CD14-positive monocyte (primary cell): ENCODE data around the gene MAPK14. TPM values are rescaled to one million over a fixed set of nuclear protein-coding genes. Genes with fewer than 3 reads are reported as not detected.

Experiments used
- DNase-seq, 3 donors: peaks; one replicate each; pipeline ENCODE4 v3.0.0-alpha.2; 2011 to 2022
- H2AFZ ChIP-seq: 2 replicates; pipeline ENCODE4 v1.6.0; 2012; ENCODE audit warnings: mild to moderate bottlenecking, low read depth, low read length, inconsistent platforms; ENCODE audit not compliant: insufficient read depth, poor library complexity, severe bottlenecking
- H3K27ac ChIP-seq, 2 donors: 1 replicate in 1 of 2; 2 replicates in 1 of 2; pipeline ENCODE4 v1.5.1; 2012 to 2013; ENCODE audit warnings: low read length in 2 of 2, control low read depth in 1 of 2, inconsistent platforms in 1 of 2, low read depth in 1 of 2, mild to moderate bottlenecking in 1 of 2
- H3K27me3 ChIP-seq, 2 donors: one replicate each; pipeline versions ENCODE4 v1.6.0 to v1.6.1; 2011 to 2013; ENCODE audit warnings: low read length in 2 of 2; ENCODE audit not compliant: control insufficient read depth in 2 of 2, insufficient read depth in 2 of 2
- H3K36me3 ChIP-seq, 2 donors: replicated peaks in 1 of 2; 1 replicate in 1 of 2; 2 replicates in 1 of 2; pipeline versions ENCODE4 v1.5.1 to v1.6.1; 2012 to 2013; ENCODE audit warnings: low read length in 2 of 2, control low read depth in 1 of 2, inconsistent platforms in 1 of 2, mild to moderate bottlenecking in 1 of 2; ENCODE audit not compliant: insufficient read depth in 2 of 2, control insufficient read depth in 1 of 2
- H3K4me1 ChIP-seq, 2 donors: 1 replicate in 1 of 2; 2 replicates in 1 of 2; pipeline versions ENCODE4 v1.5.1 to v1.6.1; 2012 to 2013; ENCODE audit warnings: low read length in 2 of 2, control low read depth in 1 of 2, inconsistent platforms in 1 of 2, mild to moderate bottlenecking in 1 of 2, moderate library complexity in 1 of 2; ENCODE audit not compliant: insufficient read depth in 2 of 2, control insufficient read depth in 1 of 2
- H3K4me2 ChIP-seq: replicated peaks from 2 replicates; pipeline ENCODE3; 2012; ENCODE audit warnings: low read length, moderate library complexity, mild to moderate bottlenecking; ENCODE audit not compliant: poor library complexity, severe bottlenecking; ENCODE audit errors: extremely low read depth
- H3K4me3 ChIP-seq, 3 experiments: fragments of 200-600 bp in 1 of 3; sonication (generic) in 1 of 3; replicated peaks in 1 of 3; 1 replicate in 2 of 3; 2 replicates in 1 of 3; pipeline ENCODE4 v1.5.1; 2011 to 2013; ENCODE audit warnings: low read length in 3 of 3, mild to moderate bottlenecking in 3 of 3, control low read depth in 2 of 3, low read depth in 2 of 3, inconsistent platforms in 1 of 3, moderate library complexity in 1 of 3
- H3K79me2 ChIP-seq: 2 replicates; pipeline ENCODE4 v1.6.0; 2012; ENCODE audit warnings: mild to moderate bottlenecking, control low read depth, inconsistent platforms, low read length, moderate library complexity; ENCODE audit not compliant: insufficient read depth
- H3K9ac ChIP-seq: 2 replicates; pipeline ENCODE4 v1.6.0; 2017; ENCODE audit warnings: low read length, mild to moderate bottlenecking; ENCODE audit not compliant: insufficient read depth, poor library complexity, severe bottlenecking
- H3K9me3 ChIP-seq, 2 donors: replicated peaks in 1 of 2; 1 replicate in 1 of 2; 2 replicates in 1 of 2; pipeline versions ENCODE4 v1.5.1 to v1.6.1; 2012 to 2013; ENCODE audit warnings: low read length in 2 of 2, control low read depth in 1 of 2; ENCODE audit not compliant: control insufficient read depth in 1 of 2, insufficient read depth in 1 of 2
- H4K20me1 ChIP-seq: 2 replicates; pipeline ENCODE4 v1.6.0; 2012; ENCODE audit warnings: mild to moderate bottlenecking, low read length, control low read depth, moderate library complexity; ENCODE audit not compliant: insufficient read depth
- H3K27ac Mint-ChIP-seq, 7 donors: one replicate each; pipeline ENCODE4 v1.8.0; 2020; ENCODE audit warnings: mild to moderate bottlenecking in 7 of 7, mixed read lengths in 7 of 7, moderate library complexity in 6 of 7, inconsistent platforms in 2 of 7
- H3K27me3 Mint-ChIP-seq, 3 donors: one replicate each; pipeline ENCODE4 v1.8.0; 2021 to 2022; ENCODE audit warnings: low read depth in 3 of 3, mild to moderate bottlenecking in 3 of 3, mixed read lengths in 3 of 3, moderate library complexity in 3 of 3, inconsistent platforms in 1 of 3
- H3K36me3 Mint-ChIP-seq, 2 donors: one replicate each; pipeline ENCODE4 v1.8.0; 2020; ENCODE audit warnings: mixed read lengths in 2 of 2, inconsistent platforms in 1 of 2, mild to moderate bottlenecking in 1 of 2
- H3K4me1 Mint-ChIP-seq: one replicate; pipeline ENCODE4 v1.8.0; 2020; ENCODE audit warnings: mild to moderate bottlenecking, mixed read lengths
- H3K4me3 Mint-ChIP-seq, 2 donors: one replicate each; pipeline ENCODE4 v1.8.0; 2020; ENCODE audit warnings: mild to moderate bottlenecking in 2 of 2, mixed read lengths in 2 of 2, moderate library complexity in 1 of 2
- H3K9me3 Mint-ChIP-seq, 7 donors: one replicate each; pipeline ENCODE4 v1.8.0; 2020 to 2022; ENCODE audit warnings: mixed read lengths in 7 of 7, mild to moderate bottlenecking in 6 of 7, moderate library complexity in 6 of 7, inconsistent platforms in 2 of 7
- WGBS: methylation state at CpG from one replicate; pipeline ENCODE4 v1.1.5; 2013; ENCODE audit warnings: missing lambda C conversion rate; ENCODE audit not compliant: insufficient coverage; 5-methylcytosine and 5-hydroxymethylcytosine counted together
- intact Hi-C, 2 donors: fragments of 100-400 bp; cut with micrococcal nuclease; formaldehyde crosslinking; loops; one replicate each; pipeline versions ENCODE4 v1.15.0 to v1.15.1; 2023
- polyA plus RNA-seq, 3 donors: library from polyadenylated mRNA; depleted of rRNA in 1 of 3; unstranded in 2 of 3; stranded (reverse) in 1 of 3; fragments of 300-500 nt in 2 of 3; fragments of >200 nt in 1 of 3; fragmentation: Illumina TruSeq in 2 of 3; gene quantifications; 1 replicate in 2 of 3; 2 replicates in 1 of 3; pipeline ENCODE4 v1.2.3, GENCODE V29; 2012 to 2021
- TF ChIP-seq, protein P1 (sequence below): fragments of 200-600 bp; IDR thresholded peaks from one replicate; pipeline ENCODE4 v1.8.0; 2022; ENCODE audit warnings: antibody characterized with exemption, mild to moderate bottlenecking

MAPK14 gene
- polyA plus RNA-seq, 3 donors: 56.6 to 96.6 (median 83.7) TPM

DNA sequence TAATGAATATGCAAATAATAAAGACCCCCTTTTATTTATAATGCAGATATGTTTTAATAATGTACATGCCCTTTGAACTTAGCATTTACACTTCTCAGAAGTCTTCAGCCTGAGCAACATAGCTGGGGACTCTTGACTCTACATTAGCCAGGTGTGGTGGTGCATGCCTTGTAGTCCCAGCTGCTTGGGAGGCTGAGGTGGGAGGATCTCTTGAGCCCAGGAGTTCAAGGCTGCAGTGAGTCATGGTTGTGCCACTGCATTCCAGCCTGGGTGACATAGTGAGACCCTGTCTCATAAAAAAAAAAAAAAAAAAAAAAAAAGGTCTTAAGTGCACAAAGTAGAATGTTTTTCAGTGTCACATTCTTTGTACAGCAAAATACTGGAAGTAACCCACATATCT, 85.4 kb downstream of the MAPK14 start:
- no peak for DNase-seq
- peaks cover 38% of the 10 kb centered on the region for H3K4me1 Mint-ChIP-seq
- Histone ChIP-seq H3K9ac (no peak overlapping the region), H3K36me3 (peaks cover 44 to 81% of the 10 kb centered on the region in 2 donors), H3K27me3 (no peaks in the 10 kb centered on the region), H3K79me2 (peaks cover 21% of the 10 kb centered on the region), H3K27ac (peak overlapping the region in 1 of 2 donors; percentile 54), H3K4me2 (no peak overlapping the region), H3K9me3 (no peaks in the 10 kb centered on the region), H3K4me3 (no peak overlapping the region), H3K4me1 (peaks cover 23 to 46% of the 10 kb centered on the region in 2 donors), H4K20me1 (peaks cover 67% of the 10 kb centered on the region), H2AFZ (no peak overlapping the region)
- H3K36me3 Mint-ChIP-seq: peaks cover 59 to 74% of the 10 kb centered on the region in 2 donors
- intact Hi-C loops: no loop called here
- H3K27me3 Mint-ChIP-seq: no peaks in the 10 kb centered on the region
- H3K27ac Mint-ChIP-seq: peak overlapping the region in 3 of 7 donors; percentile 42 to 61 (median 43)
- peaks cover 0 to 2% (median 0%) of the 10 kb centered on the region in 7 donors for H3K9me3 Mint-ChIP-seq
- TF ChIP-seq, protein P1, sequence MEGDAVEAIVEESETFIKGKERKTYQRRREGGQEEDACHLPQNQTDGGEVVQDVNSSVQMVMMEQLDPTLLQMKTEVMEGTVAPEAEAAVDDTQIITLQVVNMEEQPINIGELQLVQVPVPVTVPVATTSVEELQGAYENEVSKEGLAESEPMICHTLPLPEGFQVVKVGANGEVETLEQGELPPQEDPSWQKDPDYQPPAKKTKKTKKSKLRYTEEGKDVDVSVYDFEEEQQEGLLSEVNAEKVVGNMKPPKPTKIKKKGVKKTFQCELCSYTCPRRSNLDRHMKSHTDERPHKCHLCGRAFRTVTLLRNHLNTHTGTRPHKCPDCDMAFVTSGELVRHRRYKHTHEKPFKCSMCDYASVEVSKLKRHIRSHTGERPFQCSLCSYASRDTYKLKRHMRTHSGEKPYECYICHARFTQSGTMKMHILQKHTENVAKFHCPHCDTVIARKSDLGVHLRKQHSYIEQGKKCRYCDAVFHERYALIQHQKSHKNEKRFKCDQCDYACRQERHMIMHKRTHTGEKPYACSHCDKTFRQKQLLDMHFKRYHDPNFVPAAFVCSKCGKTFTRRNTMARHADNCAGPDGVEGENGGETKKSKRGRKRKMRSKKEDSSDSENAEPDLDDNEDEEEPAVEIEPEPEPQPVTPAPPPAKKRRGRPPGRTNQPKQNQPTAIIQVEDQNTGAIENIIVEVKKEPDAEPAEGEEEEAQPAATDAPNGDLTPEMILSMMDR: no peak
- H3K4me3 Mint-ChIP-seq: no peak overlapping the region

DNA sequence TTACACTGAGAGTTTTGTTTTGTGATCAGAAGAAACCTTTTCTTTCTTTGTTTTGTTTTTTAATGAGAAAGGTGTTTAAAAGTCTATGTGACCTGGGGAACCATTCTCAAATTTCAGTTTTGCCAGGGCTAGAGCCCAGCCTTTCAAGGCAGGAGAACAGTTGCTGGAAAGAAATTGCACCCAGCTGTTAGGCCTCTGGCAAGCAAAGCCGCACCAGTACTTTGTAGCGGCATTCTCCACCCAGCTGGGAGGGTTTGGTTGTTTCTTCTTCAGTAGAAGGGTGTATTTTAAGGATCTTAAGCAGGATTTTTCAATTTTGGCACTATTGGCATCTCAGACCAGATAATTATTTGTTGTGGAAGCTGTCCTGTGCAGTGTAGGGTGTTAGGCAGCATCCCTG, 86.1 kb downstream of the MAPK14 start:
- H3K27ac ChIP-seq: peak overlapping the region; percentile 17 to 54
- H3K79me2 ChIP-seq: peaks cover 14% of the 10 kb centered on the region
- Mint-ChIP-seq H3K27me3 (no peaks in the 10 kb centered on the region), H3K9me3 (peaks cover 0 to 2% (median 0%) of the 10 kb centered on the region in 7 donors), H3K27ac (peak overlapping the region in 6 of 7 donors; percentile 28 to 86 (median 61)), H3K36me3 (peaks cover 57 to 73% of the 10 kb centered on the region in 2 donors), H3K4me3 (no peak overlapping the region), H3K4me1 (peaks cover 44% of the 10 kb centered on the region)
- TF ChIP-seq, protein P1: no peak
- no peaks in the 10 kb centered on the region for H3K9me3 ChIP-seq
- peaks cover 38 to 74% of the 10 kb centered on the region in 2 donors for H3K36me3 ChIP-seq
- no peak overlapping the region for H2AFZ ChIP-seq
- H4K20me1 ChIP-seq: peaks cover 60% of the 10 kb centered on the region
- no peak overlapping the region for H3K4me3 ChIP-seq
- H3K4me2 ChIP-seq: no peak overlapping the region
- no peaks in the 10 kb centered on the region for H3K27me3 ChIP-seq
- DNase-seq: no peak
- H3K4me1 ChIP-seq: peaks cover 30 to 53% of the 10 kb centered on the region in 2 donors
- no peak overlapping the region for H3K9ac ChIP-seq
- 100% methylated on average over 2 of the region's 2 CpGs for WGBS
- intact Hi-C loops: no loop called here
